Natural killer cell (primary cell): ENCODE measurements around the gene IMP4. TPM values are rescaled to one million over a fixed set of nuclear protein-coding genes. Genes with fewer than 3 reads are reported as not detected.

Source experiments
- ATAC-seq, 3 donors: fragments of 150-1000 bp in 2 of 3; fragments of 200-7000 bp in 1 of 3; cut with Tn5 transposase; 1 replicate in 1 of 3; 2 replicates in 2 of 3; pipeline ENCODE4 v1.10.0; 2021; ENCODE audit warnings: mild to moderate bottlenecking in 2 of 3, moderate library complexity in 2 of 3
- DNase-seq, 2 donors: peaks; one replicate each; pipeline versions ENCODE4 v3.0.0 to v3.0.0-alpha.2; 2013 to 2021; ENCODE audit warnings: mixed read lengths in 1 of 2
- H3K27ac ChIP-seq: one replicate; pipeline ENCODE4 v1.5.1; 2013; ENCODE audit warnings: mild to moderate bottlenecking, low read length
- H3K27me3 ChIP-seq: one replicate; pipeline ENCODE4 v1.6.1; 2013; ENCODE audit warnings: low read length; ENCODE audit not compliant: control insufficient read depth, insufficient read depth
- H3K36me3 ChIP-seq: one replicate; pipeline ENCODE4 v1.6.1; 2013; ENCODE audit warnings: low read length; ENCODE audit not compliant: control insufficient read depth, insufficient read depth
- H3K4me1 ChIP-seq: one replicate; pipeline ENCODE4 v1.6.1; 2013; ENCODE audit warnings: low read length; ENCODE audit not compliant: control insufficient read depth, insufficient read depth
- H3K4me3 ChIP-seq: one replicate; pipeline ENCODE4 v1.5.1; 2013; ENCODE audit warnings: low read length
- H3K9me3 ChIP-seq: one replicate; pipeline ENCODE4 v1.6.1; 2013; ENCODE audit warnings: low read length; ENCODE audit not compliant: control insufficient read depth, insufficient read depth
- H3K27ac Mint-ChIP-seq, 2 donors: one replicate each; pipeline ENCODE4 v1.8.0; 2022; ENCODE audit warnings: mild to moderate bottlenecking in 2 of 2, mixed read lengths in 2 of 2, moderate library complexity in 1 of 2
- H3K27me3 Mint-ChIP-seq, 2 donors: one replicate each; pipeline ENCODE4 v1.8.0; 2022; ENCODE audit warnings: low read depth in 2 of 2, mixed read lengths in 2 of 2
- H3K36me3 Mint-ChIP-seq: one replicate; pipeline ENCODE4 v1.8.0; 2022; ENCODE audit warnings: mixed read lengths
- H3K4me1 Mint-ChIP-seq, 2 donors: one replicate each; pipeline ENCODE4 v1.8.0; 2022; ENCODE audit warnings: mixed read lengths in 2 of 2
- H3K4me3 Mint-ChIP-seq: one replicate; pipeline ENCODE4 v1.8.0; 2022; ENCODE audit warnings: mild to moderate bottlenecking, moderate library complexity, mixed read lengths
- H3K9me3 Mint-ChIP-seq, 2 donors: one replicate each; pipeline ENCODE4 v1.8.0; 2022; ENCODE audit warnings: mixed read lengths in 2 of 2
- CTCF ChIP-seq: fragments of 200-600 bp; IDR thresholded peaks from one replicate; pipeline ENCODE4 v1.8.0; 2022; ENCODE audit warnings: antibody characterized with exemption
- WGBS: methylation state at CpG from one replicate; pipeline ENCODE4 v1.1.7; 2013; ENCODE audit warnings: missing lambda C conversion rate; ENCODE audit not compliant: insufficient coverage; 5-methylcytosine and 5-hydroxymethylcytosine counted together
- intact Hi-C: fragments of 100-400 bp; cut with micrococcal nuclease; formaldehyde crosslinking; loops from one replicate; pipeline ENCODE4 v1.14.2; 2022
- total RNA-seq, 4 donors: library from RNA; stranded (reverse); fragments of 120-200 nt in 1 of 4; gene quantifications; one replicate each; pipeline versions ENCODE4 v1.2.3 to v1.2.4, GENCODE V29; 2013 to 2022

The IMP4 gene
- total RNA-seq, 3 donors from 2014 or later (not counting 1 experiment from before 2014, with no cell fraction given): 60.5 to 80.6 (median 72.9) TPM

DNA sequence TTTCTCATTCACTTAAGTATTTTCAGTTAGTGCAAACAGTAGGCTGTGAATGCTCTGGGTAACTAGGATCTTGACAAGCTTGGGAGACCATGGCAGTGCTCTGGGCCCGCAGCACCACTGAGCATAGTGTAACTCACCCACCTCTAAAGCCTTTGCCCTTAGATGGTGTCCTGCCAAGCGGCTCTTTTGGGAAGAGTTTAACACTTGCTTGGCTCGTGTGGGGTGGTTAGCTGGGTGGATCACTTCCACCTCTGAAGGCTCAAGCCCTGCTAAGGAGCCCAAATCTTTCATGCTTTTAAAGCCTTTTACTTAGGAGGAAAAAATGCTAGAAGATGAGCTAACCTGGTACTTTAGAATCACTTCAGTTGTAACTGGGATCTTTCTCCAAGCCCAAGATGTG is 47.1 kb downstream of the IMP4 start:
- no peaks in the 10 kb centered on the region for H3K9me3 ChIP-seq
- H3K27ac Mint-ChIP-seq: peak overlapping the region; percentile 27 to 91
- DNase-seq: no peak
- intact Hi-C loops: no loop called here
- 75% methylated on average over 3 of the region's 3 CpGs for WGBS
- H3K4me1 ChIP-seq: peaks cover 24% of the 10 kb centered on the region
- peaks cover 30 to 36% of the 10 kb centered on the region in 2 donors for H3K4me1 Mint-ChIP-seq
- no peaks in the 10 kb centered on the region for H3K36me3 Mint-ChIP-seq
- H3K36me3 ChIP-seq: no peaks in the 10 kb centered on the region
- no peaks in the 10 kb centered on the region for H3K27me3 Mint-ChIP-seq
- ATAC-seq: no peak
- no peak for TF ChIP-seq CTCF
- H3K4me3 ChIP-seq: no peak overlapping the region
- no peaks in the 10 kb centered on the region for H3K9me3 Mint-ChIP-seq
- H3K27ac ChIP-seq: no peak overlapping the region
- H3K27me3 ChIP-seq: no peaks in the 10 kb centered on the region
- H3K4me3 Mint-ChIP-seq: peak overlapping the region; percentile 96

DNA sequence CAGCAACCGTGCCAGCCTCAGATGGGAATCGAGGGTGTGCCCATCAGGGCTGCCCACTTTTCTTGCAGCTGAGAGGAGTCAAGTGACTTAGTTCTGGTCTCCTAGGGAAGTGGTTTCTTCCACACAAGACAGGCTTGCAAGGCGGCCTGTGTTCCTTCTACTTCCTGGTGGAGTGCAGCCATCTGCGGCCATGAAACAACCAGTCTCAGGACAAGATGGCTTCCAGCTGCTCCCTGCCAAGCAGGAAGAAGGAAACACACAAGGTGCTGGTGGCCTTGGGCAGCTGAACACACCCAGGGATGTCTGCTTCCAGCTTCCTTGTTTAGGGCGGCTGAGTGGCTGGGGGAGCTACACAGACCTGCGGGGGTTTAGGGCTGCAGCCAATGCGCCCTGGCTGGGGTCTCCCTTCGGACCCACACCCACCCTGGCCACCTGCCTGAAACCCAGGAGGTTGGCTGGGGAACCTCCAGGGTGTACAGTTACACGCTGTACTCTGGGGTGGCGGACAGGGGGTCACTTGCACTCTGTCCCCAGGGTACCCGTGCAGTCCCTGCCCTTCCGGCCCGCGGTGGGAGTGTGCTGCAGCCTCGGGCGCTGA is 47.9 kb downstream of the IMP4 start:
- 45% methylated on average over 16 of the region's 16 CpGs for WGBS
- Histone ChIP-seq H3K27ac (peak overlapping the region; percentile 58), H3K4me3 (peak overlapping the region; percentile 69), H3K36me3 (no peaks in the 10 kb centered on the region), H3K9me3 (no peaks in the 10 kb centered on the region), H3K27me3 (no peaks in the 10 kb centered on the region), H3K4me1 (peaks cover 24% of the 10 kb centered on the region)
- Mint-ChIP-seq H3K36me3 (no peaks in the 10 kb centered on the region), H3K4me1 (peaks cover 30 to 31% of the 10 kb centered on the region in 2 donors), H3K4me3 (peak overlapping the region; percentile 96), H3K27ac (peak overlapping the region; percentile 82 to 91), H3K27me3 (no peaks in the 10 kb centered on the region), H3K9me3 (no peaks in the 10 kb centered on the region)
- DNase-seq (peak in 1 of 2 donors; percentile 8), ATAC-seq (peak; percentile 8 to 15 (median 8))
- intact Hi-C loops: no loop called here
- TF ChIP-seq CTCF: no peak

- Histone ChIP-seq H3K27ac (peak overlapping the region; percentile 58), H3K27me3 (no peaks in the 10 kb centered on the region), H3K9me3 (no peaks in the 10 kb centered on the region), H3K4me1 (peaks cover 24% of the 10 kb centered on the region), H3K36me3 (no peaks in the 10 kb centered on the region), H3K4me3 (peak overlapping the region; percentile 69)
- intact Hi-C loops: no loop called here
- Mint-ChIP-seq H3K4me3 (peak overlapping the region; percentile 96), H3K27me3 (peaks cover 0 to 2% of the 10 kb centered on the region in 2 donors), H3K9me3 (no peaks in the 10 kb centered on the region), H3K36me3 (no peaks in the 10 kb centered on the region), H3K4me1 (peaks cover 25 to 30% of the 10 kb centered on the region in 2 donors), H3K27ac (peak overlapping the region; percentile 82 to 91)
- TF ChIP-seq CTCF: no peak
- WGBS: 3% methylated on average over 58 of the region's 59 CpGs
- peak; percentile 91 to 97 (median 95) for ATAC-seq
- DNase-seq: peak; percentile 49 to 65
These were observed 48.6 kb downstream of the IMP4 start for GRCh38 chr2:130391058-130391871.
